ENCODE data around the gene PRKG1.

DNA sequence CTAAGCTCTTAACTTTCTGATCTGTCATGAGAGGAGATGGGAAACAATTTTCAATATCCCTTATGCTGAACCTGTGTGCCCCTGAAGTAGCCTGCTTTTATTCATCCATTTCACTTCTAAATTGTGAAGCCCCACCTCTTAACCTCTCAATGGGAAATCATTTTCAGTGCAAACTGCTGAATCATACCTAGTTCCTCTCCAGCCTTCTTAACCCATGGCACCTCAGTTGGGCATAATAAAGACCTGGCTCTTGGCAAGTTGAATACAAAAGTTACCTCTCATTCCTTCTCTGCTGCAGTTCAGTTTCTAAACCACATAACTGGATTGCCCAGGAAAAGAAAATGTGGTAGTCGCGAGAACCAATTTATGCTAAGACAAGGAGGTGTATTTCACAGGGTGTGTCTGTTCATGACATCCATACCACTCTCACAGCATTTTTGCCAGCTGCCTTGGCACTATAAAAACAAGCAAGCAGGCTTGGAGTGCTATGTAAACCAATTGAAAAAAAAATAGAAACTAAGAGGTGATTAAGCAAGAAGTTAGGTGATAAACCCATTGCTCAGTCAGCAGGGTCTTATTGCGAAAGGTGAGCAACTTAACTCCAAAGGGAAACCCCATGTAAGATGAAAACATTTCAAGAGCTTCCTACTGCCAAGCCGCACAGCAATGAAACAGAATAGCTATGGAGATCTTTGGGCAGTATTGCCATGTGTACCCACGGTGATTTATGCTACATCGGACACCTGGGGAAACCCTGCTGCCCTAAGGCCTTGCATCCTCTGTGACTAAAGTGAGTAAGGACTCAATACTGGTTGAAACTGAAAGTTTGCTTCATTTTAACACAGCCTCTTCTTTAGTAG lies 1182.8 kb downstream of the PRKG1 start:
- TF ChIP-seq, protein P1, sequence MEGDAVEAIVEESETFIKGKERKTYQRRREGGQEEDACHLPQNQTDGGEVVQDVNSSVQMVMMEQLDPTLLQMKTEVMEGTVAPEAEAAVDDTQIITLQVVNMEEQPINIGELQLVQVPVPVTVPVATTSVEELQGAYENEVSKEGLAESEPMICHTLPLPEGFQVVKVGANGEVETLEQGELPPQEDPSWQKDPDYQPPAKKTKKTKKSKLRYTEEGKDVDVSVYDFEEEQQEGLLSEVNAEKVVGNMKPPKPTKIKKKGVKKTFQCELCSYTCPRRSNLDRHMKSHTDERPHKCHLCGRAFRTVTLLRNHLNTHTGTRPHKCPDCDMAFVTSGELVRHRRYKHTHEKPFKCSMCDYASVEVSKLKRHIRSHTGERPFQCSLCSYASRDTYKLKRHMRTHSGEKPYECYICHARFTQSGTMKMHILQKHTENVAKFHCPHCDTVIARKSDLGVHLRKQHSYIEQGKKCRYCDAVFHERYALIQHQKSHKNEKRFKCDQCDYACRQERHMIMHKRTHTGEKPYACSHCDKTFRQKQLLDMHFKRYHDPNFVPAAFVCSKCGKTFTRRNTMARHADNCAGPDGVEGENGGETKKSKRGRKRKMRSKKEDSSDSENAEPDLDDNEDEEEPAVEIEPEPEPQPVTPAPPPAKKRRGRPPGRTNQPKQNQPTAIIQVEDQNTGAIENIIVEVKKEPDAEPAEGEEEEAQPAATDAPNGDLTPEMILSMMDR (IDR thresholded peaks at IDR 0.05; ENCODE audit: borderline replicate concordance, extremely low read depth, low read length, poor library complexity, severe bottlenecking) = no peak
- TF ChIP-seq EZH2 (IDR thresholded peaks at IDR 0.05; ENCODE audit: borderline replicate concordance, low read depth, low read length, severe bottlenecking) = no peak
